ENCODE measurements around the gene PLCD3. TPM values are rescaled to one million over a fixed set of nuclear protein-coding genes. Genes with fewer than 3 reads are reported as not detected.

PLCD3 gene
- total RNA-seq, 1 donor from 2014 or later = 6.2 TPM

- H3K4me3 Mint-ChIP-seq (ENCODE audit: unreplicated experiment) = no peak overlapping the region
These were observed 39.9 kb upstream of the PLCD3 start for GRCh38 chr17:45172232-45172540.

GRCh38 chr17:45171338-45172231, 39.3 kb upstream of the PLCD3 start:
- Mint-ChIP-seq H3K4me3 (ENCODE audit: unreplicated experiment) (no peak overlapping the region), H3K27ac (ENCODE audit: unreplicated experiment) (no peak overlapping the region), H3K9me3 (ENCODE audit: unreplicated experiment) (no peaks in the 10 kb centered on the region), H3K36me3 (ENCODE audit: unreplicated experiment) (no peaks in the 10 kb centered on the region), H3K4me1 (ENCODE audit: low read depth, unreplicated experiment) (peaks cover 5% of the 10 kb centered on the region), H3K27me3 (ENCODE audit: unreplicated experiment) (no peaks in the 10 kb centered on the region)
- peak; percentile 29 for DNase-seq
- no peak for TF ChIP-seq CTCF (IDR thresholded peaks at IDR 0.05; ENCODE audit: partially characterized antibody, unreplicated experiment)

More at GRCh38 chr17:45172232-45172540, 39.9 kb upstream of the PLCD3 start:
- no peak for DNase-seq
- Mint-ChIP-seq H3K9me3 (ENCODE audit: unreplicated experiment) (no peaks in the 10 kb centered on the region), H3K27me3 (ENCODE audit: unreplicated experiment) (no peaks in the 10 kb centered on the region), H3K4me1 (ENCODE audit: low read depth, unreplicated experiment) (peaks cover 5% of the 10 kb centered on the region), H3K36me3 (ENCODE audit: unreplicated experiment) (no peaks in the 10 kb centered on the region), H3K27ac (ENCODE audit: unreplicated experiment) (no peak overlapping the region)
- no peak for TF ChIP-seq CTCF (IDR thresholded peaks at IDR 0.05; ENCODE audit: partially characterized antibody, unreplicated experiment)

GRCh38 chr17:45170931-45171337, 38.6 kb upstream of the PLCD3 start:
- no peak overlapping the region for H3K27ac Mint-ChIP-seq (ENCODE audit: unreplicated experiment)
- no peaks in the 10 kb centered on the region for H3K9me3 Mint-ChIP-seq (ENCODE audit: unreplicated experiment)
- no peak overlapping the region for H3K4me3 Mint-ChIP-seq (ENCODE audit: unreplicated experiment)
- no peaks in the 10 kb centered on the region for H3K36me3 Mint-ChIP-seq (ENCODE audit: unreplicated experiment)
- no peak for DNase-seq
- H3K4me1 Mint-ChIP-seq (ENCODE audit: low read depth, unreplicated experiment) = peaks cover 5% of the 10 kb centered on the region
- no peak for TF ChIP-seq CTCF (IDR thresholded peaks at IDR 0.05; ENCODE audit: partially characterized antibody, unreplicated experiment)
- H3K27me3 Mint-ChIP-seq (ENCODE audit: unreplicated experiment) = no peaks in the 10 kb centered on the region

- no peak for DNase-seq
These were observed 38.1 kb upstream of the PLCD3 start for GRCh38 chr17:45170280-45170930.

More at GRCh38 chr17:45170280-45170930, 38.1 kb upstream of the PLCD3 start:
- H3K4me1 Mint-ChIP-seq (ENCODE audit: low read depth, unreplicated experiment) = peaks cover 5% of the 10 kb centered on the region
- H3K4me3 Mint-ChIP-seq (ENCODE audit: unreplicated experiment) = no peak overlapping the region
- no peaks in the 10 kb centered on the region for H3K36me3 Mint-ChIP-seq (ENCODE audit: unreplicated experiment)
- H3K9me3 Mint-ChIP-seq (ENCODE audit: unreplicated experiment) = no peaks in the 10 kb centered on the region
- TF ChIP-seq CTCF (IDR thresholded peaks at IDR 0.05; ENCODE audit: partially characterized antibody, unreplicated experiment) = no peak
- H3K27ac Mint-ChIP-seq (ENCODE audit: unreplicated experiment) = no peak overlapping the region
- H3K27me3 Mint-ChIP-seq (ENCODE audit: unreplicated experiment) = no peaks in the 10 kb centered on the region

Data from glutamatergic neuron (in vitro differentiated cells).